Urothelium cell line (cell line): ENCODE data around the gene TBC1D12.
"Not testable (repeated sequence)": the region's sequence is repeated elsewhere in the genome, so short reads cannot be mapped to it uniquely, and the experiment has no call there.

ENCODE experiments used
- DNase-seq: peaks from one replicate; pipeline ENCODE4 v3.0.0; 2011; ENCODE audit warnings: low spot score, mixed read lengths
- FAIRE-seq: peaks from 2 replicates; lab custom pipeline; 2011; peaks lifted over from hg19 to GRCh38; lab: Jason Lieb, UNC

The TBC1D12 gene

GRCh38 chr10:94524711-94525110 lies 122.4 kb downstream of the TBC1D12 start:
- no peak for FAIRE-seq
- no peak for DNase-seq

DNA sequence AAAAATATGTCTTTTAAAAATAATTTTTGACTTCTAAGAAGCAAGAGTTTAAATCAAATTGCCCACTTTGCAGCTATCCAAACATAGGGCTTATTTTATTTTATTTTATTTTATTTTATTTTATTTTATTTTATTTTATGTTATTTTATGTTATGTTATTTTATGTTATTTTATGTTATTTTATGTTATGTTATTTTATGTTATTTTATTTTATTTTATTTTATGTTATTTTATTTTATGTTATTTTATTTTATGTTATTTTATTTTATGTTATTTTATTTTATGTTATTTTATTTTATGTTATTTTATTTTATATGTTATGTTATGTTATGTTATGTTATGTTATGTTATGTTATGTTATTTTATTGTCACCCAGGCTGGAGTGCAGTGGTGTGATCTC lies 129.2 kb downstream of the TBC1D12 start:
- not testable (repeated sequence) for FAIRE-seq, DNase-seq

DNA sequence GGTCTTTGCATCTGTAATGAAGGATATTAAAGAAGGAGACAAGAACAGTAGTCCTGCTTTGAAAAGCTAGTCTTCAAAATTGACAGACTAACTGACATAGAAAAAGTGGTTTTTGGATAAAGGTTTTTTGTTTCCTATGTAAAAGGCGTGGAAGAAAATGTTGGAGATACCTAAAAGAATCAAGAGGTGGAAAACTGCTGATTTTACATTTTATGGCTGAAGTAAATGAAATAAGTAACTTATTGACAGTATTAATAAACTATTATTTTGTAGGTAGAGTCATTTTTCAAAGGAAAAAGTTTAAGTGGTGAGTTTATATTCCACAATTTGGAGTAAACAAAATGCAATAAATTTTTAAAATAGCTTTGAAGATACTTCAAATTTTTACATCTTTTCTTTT lies 130.7 kb downstream of the TBC1D12 start:
- DNase-seq = no peak
- no peak for FAIRE-seq

DNA sequence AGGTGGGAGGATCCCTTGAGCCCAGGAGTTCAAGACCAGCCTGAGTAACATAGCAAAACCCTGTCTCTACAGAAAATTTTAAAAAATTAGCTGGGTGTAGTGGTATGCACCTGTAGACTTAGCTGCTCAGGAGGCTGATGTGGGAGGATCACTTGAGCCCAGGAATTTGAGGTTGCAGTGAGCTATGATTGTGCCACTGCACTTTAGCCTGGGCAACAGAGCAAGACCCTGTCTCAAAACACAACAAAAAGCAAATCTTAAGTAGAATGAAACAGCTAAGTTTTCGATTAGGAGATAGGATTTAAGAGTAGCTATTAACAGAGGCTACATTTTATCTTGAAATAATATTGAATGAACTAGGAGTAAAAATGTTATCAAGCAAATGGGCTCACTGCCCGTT lies 139.9 kb downstream of the TBC1D12 start:
- not testable (repeated sequence) for FAIRE-seq, DNase-seq

DNA sequence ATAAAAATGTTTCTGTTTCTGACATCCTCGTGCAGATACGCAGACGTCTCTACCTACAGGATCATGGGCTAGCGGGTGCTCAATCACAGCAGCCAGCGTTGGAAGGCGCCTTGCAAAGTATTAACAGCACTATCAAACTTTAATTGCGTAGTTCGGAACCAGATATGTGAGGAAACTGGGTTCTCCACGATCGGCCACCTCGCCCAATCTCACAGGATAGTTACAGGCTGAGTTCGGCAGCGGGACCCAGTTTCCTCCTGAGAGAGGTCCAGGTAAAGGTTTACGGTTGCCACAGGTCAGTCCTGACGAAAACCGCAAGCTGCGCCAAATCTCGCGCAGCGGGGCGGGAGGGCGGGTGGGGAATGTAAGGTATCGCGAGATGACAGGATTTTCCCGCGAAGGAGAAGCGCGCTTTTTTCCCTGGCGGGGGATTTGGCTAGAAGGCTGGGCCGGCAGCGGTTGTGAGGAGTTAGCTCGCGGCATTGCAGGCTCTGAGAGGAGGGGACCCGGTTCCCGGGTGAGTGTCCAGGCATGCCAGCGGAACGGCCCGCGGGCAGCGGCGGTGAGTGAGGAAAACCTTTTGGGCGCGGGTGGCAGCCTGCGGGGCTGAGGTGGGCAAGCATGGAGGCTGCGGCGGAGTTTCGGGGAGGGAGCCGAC lies 143.2 kb downstream of the TBC1D12 start, which contains the start of gene HELLS:
Gene HELLS, plus strand, starts transcription at position 398 of the 658 bp plus-strand sequence. Its CDS starts 134 bp downstream, at position 532.
- peak; percentile 66 for DNase-seq
- FAIRE-seq = no peak

DNA sequence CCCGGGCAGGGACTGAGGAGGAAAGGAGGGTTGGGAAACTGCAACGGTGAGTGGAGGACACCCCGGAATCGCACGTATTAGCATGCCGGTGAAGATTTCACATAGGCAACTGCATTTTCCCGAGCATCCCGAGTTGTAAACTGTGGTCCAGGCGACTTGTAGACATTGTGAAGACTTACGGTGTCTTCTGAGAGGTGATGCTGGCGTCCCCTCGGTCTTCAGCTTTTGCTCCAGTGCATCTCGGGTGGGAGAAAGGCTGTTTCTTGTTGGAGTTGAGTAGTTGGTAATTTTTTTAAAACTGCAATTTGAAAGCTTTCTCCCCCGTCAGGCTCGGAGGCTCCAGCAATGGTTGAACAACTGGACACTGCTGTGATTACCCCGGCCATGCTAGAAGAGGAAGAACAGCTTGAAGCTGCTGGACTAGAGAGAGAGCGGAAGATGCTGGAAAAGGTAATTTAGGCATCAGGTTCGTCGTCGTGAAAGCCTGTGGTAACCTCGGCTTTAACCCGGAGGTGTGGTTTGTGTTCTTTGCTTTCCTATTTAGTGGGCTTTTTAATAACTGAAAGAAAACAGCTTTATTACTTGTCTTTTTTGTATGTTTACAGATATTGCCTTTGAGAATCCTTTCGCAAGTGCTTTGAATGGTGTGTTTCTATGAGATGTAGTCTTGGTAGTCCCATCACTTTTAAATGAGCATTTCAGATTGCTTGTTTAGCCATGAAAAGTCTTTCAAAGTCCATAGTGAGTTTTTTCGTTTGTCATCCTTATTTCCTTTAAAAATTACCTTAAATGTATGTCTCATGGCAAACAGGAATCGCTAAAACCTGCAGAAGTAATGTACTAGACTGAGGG lies 143.9 kb downstream of the TBC1D12 start:
- no peak for FAIRE-seq
- DNase-seq = no peak

- FAIRE-seq = no peak
- no peak for DNase-seq
Measured at GRCh38 chr10:94546901-94547185, 144.5 kb downstream of the TBC1D12 start.

GRCh38 chr10:94549221-94549620 lies 146.9 kb downstream of the TBC1D12 start:
- DNase-seq = no peak
- no peak for FAIRE-seq

DNA sequence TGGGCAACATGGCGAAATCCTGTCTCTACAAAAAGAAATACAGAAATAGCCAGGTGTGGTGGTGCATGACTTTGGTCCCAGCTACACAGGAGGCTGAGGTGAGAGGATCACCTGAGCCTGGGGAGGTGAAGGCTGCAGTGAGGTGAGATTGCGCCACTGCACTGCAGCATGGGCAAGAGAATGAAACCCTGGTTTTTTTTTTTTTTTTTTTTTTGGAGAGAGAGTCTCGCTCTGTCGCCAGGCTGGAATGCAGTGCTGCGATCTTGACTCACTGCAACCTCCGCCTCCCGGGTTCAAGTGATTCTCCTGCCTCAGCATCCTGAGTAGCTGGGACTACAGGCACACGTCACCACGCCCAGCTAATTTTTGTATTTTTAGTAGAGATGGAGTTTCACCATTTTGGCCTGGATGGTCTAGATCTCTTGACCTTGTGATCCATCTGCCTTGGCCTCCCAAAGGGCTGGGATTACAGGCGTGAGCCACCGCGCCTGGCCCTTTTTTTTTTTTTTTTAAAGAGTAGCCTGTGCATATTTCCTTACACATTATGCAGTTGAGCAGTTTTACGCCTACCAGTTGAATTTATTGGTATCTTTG lies 165.5 kb downstream of the TBC1D12 start:
- not testable (repeated sequence) for FAIRE-seq, DNase-seq

DNA sequence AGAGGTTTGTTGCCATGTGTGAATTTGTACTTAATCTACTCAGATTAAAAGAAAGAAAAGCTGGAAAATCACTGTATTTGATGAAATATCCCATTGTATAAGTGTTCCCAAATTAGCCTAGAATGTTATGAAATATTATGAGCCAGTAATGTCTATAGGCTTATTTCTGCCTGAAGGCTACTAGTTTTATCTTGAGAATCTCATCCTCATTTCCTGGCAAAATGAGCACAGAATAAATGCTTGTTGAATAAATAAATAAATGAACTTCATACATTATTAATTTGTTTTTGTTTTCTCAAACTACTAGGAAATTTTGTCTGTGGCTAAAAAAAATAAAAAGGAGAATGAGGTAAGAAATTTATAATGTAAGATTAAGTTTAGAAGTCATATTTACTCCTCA lies 168.7 kb downstream of the TBC1D12 start:
- FAIRE-seq (no peak), DNase-seq (no peak)

DNA sequence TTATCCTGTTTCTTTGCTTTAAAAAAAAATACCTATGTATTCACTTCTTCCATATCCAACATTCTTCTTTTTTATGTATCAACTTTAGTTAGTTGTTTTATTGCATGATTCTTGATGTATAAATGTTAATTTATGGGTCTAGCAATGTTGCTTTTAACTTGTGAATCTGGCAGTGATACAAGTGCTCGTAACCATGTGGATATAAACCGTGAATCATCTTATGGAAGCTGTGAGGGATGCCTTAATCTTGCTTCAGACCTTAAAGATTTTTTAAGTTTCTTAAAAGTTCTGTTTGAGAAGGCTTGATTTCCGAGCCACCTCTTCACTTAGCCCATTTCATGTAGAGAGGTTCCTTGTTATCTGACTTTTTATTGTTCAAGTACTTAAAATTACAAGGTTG lies 169.2 kb downstream of the TBC1D12 start:
- DNase-seq (no peak), FAIRE-seq (no peak)

DNA sequence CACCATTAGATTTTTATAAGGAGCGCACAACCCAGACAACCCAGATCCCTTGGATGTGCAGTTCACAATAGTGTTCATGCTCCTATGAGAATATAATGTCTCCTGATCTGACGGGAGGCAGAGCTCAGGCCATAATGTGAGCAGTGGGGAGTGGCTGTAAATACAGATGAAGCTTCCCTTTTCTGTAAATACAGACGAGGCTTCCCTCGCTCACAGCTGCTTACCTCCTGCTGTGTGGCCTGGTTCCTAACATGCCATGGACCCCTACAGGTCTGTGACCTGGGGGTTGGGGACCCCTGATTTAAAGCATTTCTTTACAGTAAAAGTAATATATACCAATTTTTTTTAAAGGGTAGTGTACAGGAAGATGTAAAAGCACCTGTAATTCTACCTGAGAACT lies 176.4 kb downstream of the TBC1D12 start:
- FAIRE-seq (no peak), DNase-seq (no peak)

GRCh38 chr10:94583124-94583523 lies 180.8 kb downstream of the TBC1D12 start:
- DNase-seq (no peak), FAIRE-seq (no peak)
